PC-9 (cell line): ENCODE data around the gene RIOK3. TPM values are rescaled to one million over a fixed set of nuclear protein-coding genes. Genes with fewer than 3 reads are reported as not detected.

ENCODE experiments used
- BruUV-seq: library from RNA; stranded (reverse); fragments of 400-500 nt; replicated peaks from 2 replicates; lab custom pipeline; 2021; lab: Mats Ljungman, UMichigan
- CTCF ChIA-PET: fragments of 300-600 bp; sonication (Branson Sonifier 250); formaldehyde crosslinking; loops from one replicate; lab custom pipeline; 2022; ENCODE audit warnings: antibody characterized with exemption; lab: Charles Lee
- POLR2A ChIA-PET: fragments of 300-600 bp; sonication (Branson Sonifier 250); formaldehyde crosslinking; loops from one replicate; lab custom pipeline; 2022; ENCODE audit warnings: antibody characterized with exemption; ENCODE audit not compliant: unreplicated experiment; lab: Charles Lee
- DNase-seq, 2 experiments: peaks; one replicate each; pipeline versions ENCODE4 v3.0.0 to v3.0.0-alpha.2; 2015 to 2022; ENCODE audit warnings: mixed read lengths in 1 of 2
- H2AFZ ChIP-seq: fragments of 200-600 bp; sonication (generic); 2 replicates; pipeline ENCODE4 v1.8.1; 2017; ENCODE audit warnings: antibody characterized with exemption
- H3F3A ChIP-seq: fragments of 200-600 bp; sonication (generic); 2 replicates; pipeline ENCODE4 v1.8.1; 2017; ENCODE audit warnings: antibody characterized with exemption, mild to moderate bottlenecking, low read depth; ENCODE audit not compliant: insufficient read depth
- H3K27ac ChIP-seq: fragments of 200-600 bp; sonication (generic); 2 replicates; pipeline ENCODE4 v1.6.1; 2016; ENCODE audit warnings: mixed run types
- H3K27me3 ChIP-seq: fragments of 200-600 bp; sonication (generic); 2 replicates; pipeline ENCODE4 v1.6.1; 2016; ENCODE audit warnings: low read depth, mixed run types; ENCODE audit not compliant: insufficient read depth
- H3K36me3 ChIP-seq: fragments of 200-600 bp; sonication (generic); 2 replicates; pipeline ENCODE4 v1.6.1; 2016; ENCODE audit warnings: low read depth, mixed run types
- H3K4me1 ChIP-seq: fragments of 200-600 bp; sonication (generic); replicated peaks from 2 replicates; pipeline ENCODE4 v1.6.1; 2016; ENCODE audit warnings: mixed run types; ENCODE audit not compliant: insufficient read depth
- H3K4me2 ChIP-seq: fragments of 200-600 bp; sonication (generic); 2 replicates; pipeline ENCODE4 v1.6.1; 2017; ENCODE audit warnings: mixed run types
- H3K4me3 ChIP-seq: fragments of 200-600 bp; sonication (generic); 2 replicates; pipeline ENCODE4 v1.6.1; 2016; ENCODE audit warnings: mixed run types
- H3K79me2 ChIP-seq: fragments of 200-600 bp; sonication (generic); 2 replicates; pipeline ENCODE4 v1.6.1; 2017; ENCODE audit warnings: low read depth, mixed run types
- H3K9me2 ChIP-seq: fragments of 200-600 bp; sonication (generic); 2 replicates; pipeline ENCODE4 v1.8.1; 2017; ENCODE audit warnings: mild to moderate bottlenecking; ENCODE audit not compliant: insufficient read depth
- H3K9me3 ChIP-seq: fragments of 200-600 bp; sonication (generic); 2 replicates; pipeline ENCODE4 v1.8.1; 2016; ENCODE audit warnings: low read depth; ENCODE audit not compliant: insufficient read depth
- H4K20me1 ChIP-seq: fragments of 200-600 bp; sonication (generic); 2 replicates; pipeline ENCODE4 v1.8.1; 2017; ENCODE audit not compliant: insufficient read depth
- EZH2 ChIP-seq: fragments of 200-600 bp; sonication (generic); IDR thresholded peaks from 2 replicates; pipeline ENCODE4 v1.8.0; 2017; ENCODE audit warnings: antibody characterized with exemption, low read depth
- intact Hi-C: fragments of 100-400 bp; cut with micrococcal nuclease; formaldehyde crosslinking; loops from one replicate; pipeline ENCODE4 v1.10.0; 2022; ENCODE audit not compliant: unreplicated experiment
- total RNA-seq: library from RNA; stranded (reverse); gene quantifications from 2 replicates; pipeline ENCODE4 v1.2.3, GENCODE V29; 2021
- TF ChIP-seq, protein P1 (sequence below): fragments of 200-600 bp; sonication (generic); conservative IDR thresholded peaks from 2 replicates; pipeline ENCODE4 v1.6.1; 2017; ENCODE audit warnings: mixed run types, antibody characterized with exemption, mild to moderate bottlenecking, moderate library complexity

Gene RIOK3
- total RNA-seq, 1 experiment from 2014 or later = 39.9 TPM

DNA sequence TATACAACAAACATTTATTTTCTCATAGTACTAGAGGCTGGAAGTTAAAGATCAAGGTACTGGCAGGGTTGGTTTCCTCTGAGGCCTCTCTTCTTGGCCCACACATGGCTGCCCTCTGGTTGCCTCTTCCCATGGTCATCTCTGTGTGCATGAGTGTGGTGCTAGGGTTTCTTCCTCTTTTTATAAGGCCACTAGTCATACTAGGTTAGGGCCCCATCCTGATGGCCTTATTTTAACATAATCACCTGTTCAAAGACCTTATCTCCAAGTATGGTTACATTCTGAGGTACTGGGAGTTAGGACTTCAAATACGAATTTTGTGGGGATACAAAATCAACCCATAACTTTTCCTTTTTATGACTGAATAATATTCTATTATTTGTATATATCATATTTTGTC lies 4.8 kb upstream of the RIOK3 start:
- Histone ChIP-seq H2AFZ (no peak overlapping the region), H3K4me1 (peaks cover 9% of the 10 kb centered on the region), H3K27ac (no peak overlapping the region), H3K4me3 (no peak overlapping the region), H3F3A (peaks cover 16% of the 10 kb centered on the region), H3K36me3 (no peaks in the 10 kb centered on the region), H3K27me3 (no peaks in the 10 kb centered on the region), H3K9me2 (no peaks in the 10 kb centered on the region), H4K20me1 (no peaks in the 10 kb centered on the region), H3K4me2 (no peak overlapping the region), H3K79me2 (peaks cover 2% of the 10 kb centered on the region), H3K9me3 (no peaks in the 10 kb centered on the region)
- ChIA-PET CTCF (no interaction called here), POLR2A (no interaction called here)
- no peak for DNase-seq
- TF ChIP-seq EZH2 = no peak
- TF ChIP-seq, protein P1, sequence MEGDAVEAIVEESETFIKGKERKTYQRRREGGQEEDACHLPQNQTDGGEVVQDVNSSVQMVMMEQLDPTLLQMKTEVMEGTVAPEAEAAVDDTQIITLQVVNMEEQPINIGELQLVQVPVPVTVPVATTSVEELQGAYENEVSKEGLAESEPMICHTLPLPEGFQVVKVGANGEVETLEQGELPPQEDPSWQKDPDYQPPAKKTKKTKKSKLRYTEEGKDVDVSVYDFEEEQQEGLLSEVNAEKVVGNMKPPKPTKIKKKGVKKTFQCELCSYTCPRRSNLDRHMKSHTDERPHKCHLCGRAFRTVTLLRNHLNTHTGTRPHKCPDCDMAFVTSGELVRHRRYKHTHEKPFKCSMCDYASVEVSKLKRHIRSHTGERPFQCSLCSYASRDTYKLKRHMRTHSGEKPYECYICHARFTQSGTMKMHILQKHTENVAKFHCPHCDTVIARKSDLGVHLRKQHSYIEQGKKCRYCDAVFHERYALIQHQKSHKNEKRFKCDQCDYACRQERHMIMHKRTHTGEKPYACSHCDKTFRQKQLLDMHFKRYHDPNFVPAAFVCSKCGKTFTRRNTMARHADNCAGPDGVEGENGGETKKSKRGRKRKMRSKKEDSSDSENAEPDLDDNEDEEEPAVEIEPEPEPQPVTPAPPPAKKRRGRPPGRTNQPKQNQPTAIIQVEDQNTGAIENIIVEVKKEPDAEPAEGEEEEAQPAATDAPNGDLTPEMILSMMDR = no peak
- BruUV-seq = no TSS peak
- intact Hi-C loops = no loop called here

DNA sequence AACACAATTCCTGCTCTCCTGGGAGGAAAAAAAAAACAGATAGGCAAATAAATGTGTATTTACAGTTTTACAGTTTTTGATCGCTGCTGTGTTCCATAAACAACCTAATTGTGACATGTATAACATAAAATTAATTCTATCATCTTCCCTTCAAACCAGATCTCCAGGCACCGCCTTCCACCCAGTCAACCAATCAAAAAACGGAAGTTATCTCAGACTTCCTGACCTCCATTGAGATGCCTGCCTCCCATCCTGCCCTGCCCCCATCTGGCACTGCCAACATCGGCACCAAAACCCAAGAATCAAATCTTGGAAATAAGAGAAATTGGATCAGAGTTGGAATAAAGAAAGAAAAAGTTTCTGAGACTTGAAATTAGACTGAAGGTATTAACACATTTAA lies 3.1 kb upstream of the RIOK3 start:
- Histone ChIP-seq H3K36me3 (no peaks in the 10 kb centered on the region), H4K20me1 (no peaks in the 10 kb centered on the region), H3K4me3 (no peak overlapping the region), H3K27ac (no peak overlapping the region), H3F3A (peaks cover 29% of the 10 kb centered on the region), H3K9me2 (no peaks in the 10 kb centered on the region), H3K9me3 (no peaks in the 10 kb centered on the region), H2AFZ (no peak overlapping the region), H3K4me2 (no peak overlapping the region), H3K27me3 (no peaks in the 10 kb centered on the region), H3K79me2 (peaks cover 19% of the 10 kb centered on the region), H3K4me1 (peaks cover 16% of the 10 kb centered on the region)
- TF ChIP-seq, protein P1 = no peak
- TF ChIP-seq EZH2 = no peak
- POLR2A ChIA-PET = no interaction called here
- BruUV-seq = no TSS peak
- CTCF ChIA-PET = no interaction called here
- no peak for DNase-seq
- intact Hi-C loops = no loop called here

DNA sequence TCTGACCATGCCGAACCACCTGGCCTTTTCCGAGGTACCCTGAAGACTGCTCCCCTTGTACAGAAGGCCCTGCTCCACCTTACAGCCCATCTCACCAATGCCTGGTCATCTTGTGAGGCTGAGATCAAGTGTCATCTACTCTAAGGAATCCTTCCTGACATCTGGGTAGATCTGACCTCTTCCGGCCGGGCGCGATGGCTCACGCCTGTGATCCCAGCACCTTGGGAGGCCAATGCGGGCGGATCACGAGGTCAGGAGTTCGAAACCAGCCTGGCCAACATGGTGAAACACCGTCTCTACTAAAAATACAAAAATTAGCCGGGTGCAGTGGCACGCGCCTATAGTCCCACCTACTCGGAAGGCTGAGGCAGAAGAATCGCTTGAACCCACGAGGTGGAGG lies 2.1 kb upstream of the RIOK3 start:
- ChIA-PET CTCF (no interaction called here), POLR2A (no interaction called here)
- BruUV-seq = no TSS peak
- Histone ChIP-seq H4K20me1 (no peaks in the 10 kb centered on the region), H3K27ac (no peak overlapping the region), H3K9me2 (no peaks in the 10 kb centered on the region), H3F3A (peaks cover 29% of the 10 kb centered on the region), H3K4me3 (no peak overlapping the region), H3K79me2 (peaks cover 29% of the 10 kb centered on the region), H3K4me2 (no peak overlapping the region), H2AFZ (no peak overlapping the region), H3K4me1 (peaks cover 23% of the 10 kb centered on the region), H3K27me3 (no peaks in the 10 kb centered on the region), H3K9me3 (no peaks in the 10 kb centered on the region), H3K36me3 (no peaks in the 10 kb centered on the region)
- TF ChIP-seq EZH2 = no peak
- TF ChIP-seq, protein P1 = no peak
- DNase-seq = no peak
- intact Hi-C loops = no loop called here
